ENCODE results near the gene FRS2. TPM values are rescaled to one million over a fixed set of nuclear protein-coding genes. Genes with fewer than 3 reads are reported as not detected.

The FRS2 gene
- total RNA-seq, 2 experiments from 2014 or later = 19.0 to 19.8 TPM

- ATAC-seq (ENCODE audit: low read depth) (peak; percentile 96), DNase-seq (no peak)
- POLR2A ChIA-PET = interaction anchor here (0.6 kb wide), 1 partner anchor 110 kb away, joined by 3 read pairs; no protein-coding TSS in a partner anchor
- H3K36me3 Mint-ChIP-seq = peaks cover 6% of the 10 kb centered on the region
- peaks cover 19% of the 10 kb centered on the region for H3K4me1 Mint-ChIP-seq
- H3K9me3 Mint-ChIP-seq = peaks cover 1% of the 10 kb centered on the region
- peak overlapping the region; percentile 53 for H3K4me3 Mint-ChIP-seq
- H3K27ac Mint-ChIP-seq = peak overlapping the region; percentile 74
- H3K27me3 Mint-ChIP-seq = no peaks in the 10 kb centered on the region
These were observed 27.3 kb downstream of the FRS2 start for GRCh38 chr12:69497308-69498026.

GRCh38 chr12:69500631-69501030 lies 30.4 kb downstream of the FRS2 start:
- POLR2A ChIA-PET = no interaction called here
- Mint-ChIP-seq H3K9me3 (no peaks in the 10 kb centered on the region), H3K4me3 (no peak overlapping the region), H3K27ac (no peak overlapping the region), H3K4me1 (peaks cover 20% of the 10 kb centered on the region), H3K27me3 (no peaks in the 10 kb centered on the region), H3K36me3 (peaks cover 11% of the 10 kb centered on the region)
- ATAC-seq (ENCODE audit: low read depth) (no peak), DNase-seq (no peak)

GRCh38 chr12:69501154-69501895 lies 31.1 kb downstream of the FRS2 start:
- POLR2A ChIA-PET = no interaction called here
- H3K27me3 Mint-ChIP-seq = no peaks in the 10 kb centered on the region
- H3K4me3 Mint-ChIP-seq = no peak overlapping the region
- H3K4me1 Mint-ChIP-seq = peaks cover 20% of the 10 kb centered on the region
- H3K36me3 Mint-ChIP-seq = peaks cover 11% of the 10 kb centered on the region
- no peak overlapping the region for H3K27ac Mint-ChIP-seq
- ATAC-seq (ENCODE audit: low read depth) (no peak), DNase-seq (no peak)
- H3K9me3 Mint-ChIP-seq = no peaks in the 10 kb centered on the region

- Mint-ChIP-seq H3K9me3 (no peaks in the 10 kb centered on the region), H3K4me3 (no peak overlapping the region), H3K4me1 (peaks cover 12% of the 10 kb centered on the region), H3K27ac (no peak overlapping the region), H3K36me3 (peaks cover 14% of the 10 kb centered on the region), H3K27me3 (no peaks in the 10 kb centered on the region)
- ATAC-seq (ENCODE audit: low read depth) = no peak
- POLR2A ChIA-PET = no interaction called here
- no peak for DNase-seq
These were observed 32.3 kb downstream of the FRS2 start for GRCh38 chr12:69502345-69503081.

GRCh38 chr12:69508091-69508490 lies 37.9 kb downstream of the FRS2 start:
- POLR2A ChIA-PET = interaction anchor here (0.8 kb wide), 1 partner anchor 9 kb away, joined by 6 read pairs; no protein-coding TSS in a partner anchor
- peaks cover 11% of the 10 kb centered on the region for H3K36me3 Mint-ChIP-seq
- DNase-seq = no peak
- no peak for ATAC-seq (ENCODE audit: low read depth)
- peaks cover 2% of the 10 kb centered on the region for H3K9me3 Mint-ChIP-seq
- H3K27me3 Mint-ChIP-seq = no peaks in the 10 kb centered on the region
- H3K4me3 Mint-ChIP-seq = no peak overlapping the region
- H3K4me1 Mint-ChIP-seq = peaks cover 5% of the 10 kb centered on the region
- H3K27ac Mint-ChIP-seq = no peak overlapping the region

GRCh38 chr12:69508621-69509020 lies 38.4 kb downstream of the FRS2 start:
- H3K4me3 Mint-ChIP-seq = no peak overlapping the region
- H3K4me1 Mint-ChIP-seq = peaks cover 3% of the 10 kb centered on the region
- no peak overlapping the region for H3K27ac Mint-ChIP-seq
- no peaks in the 10 kb centered on the region for H3K27me3 Mint-ChIP-seq
- DNase-seq = no peak
- no peak for ATAC-seq (ENCODE audit: low read depth)
- H3K9me3 Mint-ChIP-seq = peaks cover 2% of the 10 kb centered on the region
- POLR2A ChIA-PET = interaction anchor here (0.8 kb wide), 1 partner anchor 10 kb away, joined by 6 read pairs; no protein-coding TSS in a partner anchor
- H3K36me3 Mint-ChIP-seq = peaks cover 9% of the 10 kb centered on the region

GRCh38 chr12:69509308-69509736 lies 39.1 kb downstream of the FRS2 start:
- peaks cover 5% of the 10 kb centered on the region for H3K4me1 Mint-ChIP-seq
- H3K4me3 Mint-ChIP-seq = no peak overlapping the region
- no peak for ATAC-seq (ENCODE audit: low read depth)
- POLR2A ChIA-PET = interaction anchor here (0.5 kb wide), 1 partner anchor 91 kb away, joined by 3 read pairs; no protein-coding TSS in a partner anchor
- H3K36me3 Mint-ChIP-seq = peaks cover 9% of the 10 kb centered on the region
- H3K27ac Mint-ChIP-seq = no peak overlapping the region
- no peaks in the 10 kb centered on the region for H3K27me3 Mint-ChIP-seq
- peaks cover 2% of the 10 kb centered on the region for H3K9me3 Mint-ChIP-seq
- no peak for DNase-seq

- H3K27me3 Mint-ChIP-seq = no peaks in the 10 kb centered on the region
- H3K9me3 Mint-ChIP-seq = peaks cover 2% of the 10 kb centered on the region
- DNase-seq = no peak
- peaks cover 9% of the 10 kb centered on the region for H3K4me1 Mint-ChIP-seq
- H3K4me3 Mint-ChIP-seq = no peak overlapping the region
- POLR2A ChIA-PET = interaction anchor here (0.5 kb wide), 1 partner anchor 92 kb away, joined by 3 read pairs; no protein-coding TSS in a partner anchor
- H3K36me3 Mint-ChIP-seq = peaks cover 6% of the 10 kb centered on the region
- H3K27ac Mint-ChIP-seq = no peak overlapping the region
- no peak for ATAC-seq (ENCODE audit: low read depth)
These were observed 40.0 kb downstream of the FRS2 start for GRCh38 chr12:69509904-69510827.

GRCh38 chr12:69511016-69511415 lies 40.8 kb downstream of the FRS2 start:
- H3K27ac Mint-ChIP-seq = no peak overlapping the region
- no peak overlapping the region for H3K4me3 Mint-ChIP-seq
- H3K4me1 Mint-ChIP-seq = peaks cover 12% of the 10 kb centered on the region

GRCh38 chr12:69511469-69512267 lies 41.5 kb downstream of the FRS2 start:
- POLR2A ChIA-PET = no interaction called here
- Mint-ChIP-seq H3K4me1 (peaks cover 12% of the 10 kb centered on the region), H3K36me3 (peaks cover 3% of the 10 kb centered on the region), H3K9me3 (peaks cover 2% of the 10 kb centered on the region), H3K27ac (no peak overlapping the region), H3K4me3 (no peak overlapping the region), H3K27me3 (no peaks in the 10 kb centered on the region)
- DNase-seq (no peak), ATAC-seq (ENCODE audit: low read depth) (no peak)

More at GRCh38 chr12:69511016-69511415, 40.8 kb downstream of the FRS2 start:
- ATAC-seq (ENCODE audit: low read depth) = no peak
- Mint-ChIP-seq H3K27me3 (no peaks in the 10 kb centered on the region), H3K36me3 (peaks cover 6% of the 10 kb centered on the region), H3K9me3 (peaks cover 2% of the 10 kb centered on the region)
- POLR2A ChIA-PET = no interaction called here
- DNase-seq = no peak

- POLR2A ChIA-PET = no interaction called here
- Mint-ChIP-seq H3K27me3 (no peaks in the 10 kb centered on the region), H3K36me3 (peaks cover 2% of the 10 kb centered on the region), H3K4me1 (peaks cover 12% of the 10 kb centered on the region), H3K27ac (no peak overlapping the region), H3K4me3 (no peak overlapping the region), H3K9me3 (peaks cover 2% of the 10 kb centered on the region)
- ATAC-seq (ENCODE audit: low read depth) (no peak), DNase-seq (no peak)
These were observed 42.6 kb downstream of the FRS2 start for GRCh38 chr12:69512820-69513219.

- DNase-seq (no peak), ATAC-seq (ENCODE audit: low read depth) (no peak)
- POLR2A ChIA-PET = no interaction called here
- Mint-ChIP-seq H3K4me3 (no peak overlapping the region), H3K27me3 (no peaks in the 10 kb centered on the region), H3K27ac (no peak overlapping the region), H3K4me1 (peaks cover 14% of the 10 kb centered on the region), H3K36me3 (peaks cover 5% of the 10 kb centered on the region), H3K9me3 (peaks cover 2% of the 10 kb centered on the region)
These were observed 43.1 kb downstream of the FRS2 start for GRCh38 chr12:69513297-69513696.
